ENCODE data around the gene CACNA2D3.

DNA sequence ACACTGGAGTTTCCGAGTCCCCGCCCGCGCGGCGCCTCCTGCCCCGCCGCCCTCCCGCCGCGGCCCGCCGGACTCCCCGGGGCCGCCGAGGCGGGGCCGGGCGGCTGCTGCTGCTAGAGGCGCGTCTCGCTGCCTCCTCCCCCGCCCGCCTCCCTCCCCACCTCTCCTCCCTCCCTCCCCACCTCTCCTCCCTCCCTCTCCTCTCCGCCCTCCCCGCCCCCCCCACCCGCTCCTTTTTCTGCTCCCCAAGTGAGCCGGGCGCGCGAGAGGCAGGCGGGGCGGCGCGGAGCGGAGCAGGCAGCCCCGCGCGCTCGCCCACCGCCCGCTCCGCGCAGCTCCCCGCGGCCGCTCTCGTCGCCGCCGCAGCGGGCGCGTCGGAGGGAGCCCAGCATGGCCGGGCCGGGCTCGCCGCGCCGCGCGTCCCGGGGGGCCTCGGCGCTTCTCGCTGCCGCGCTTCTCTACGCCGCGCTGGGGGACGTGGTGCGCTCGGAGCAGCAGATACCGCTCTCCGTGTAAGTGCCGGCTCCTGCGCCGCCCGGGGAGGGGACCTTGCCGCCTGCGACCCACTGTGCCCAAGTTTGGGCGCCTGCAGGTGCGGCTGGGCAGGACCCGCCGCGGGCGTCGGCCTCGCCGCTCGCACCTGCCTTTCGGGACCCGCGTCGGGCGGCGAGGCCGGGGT is at the start of gene CACNA2D3:
- TF ChIP-seq TAF1 (conservative IDR thresholded peaks at IDR 0.05): no peak
- no peak for TF ChIP-seq CTCF (IDR thresholded peaks at IDR 0.05; ENCODE audit: low read depth, low read length, missing input control)
- no peak for TF ChIP-seq ZBTB33 (IDR thresholded peaks at IDR 0.05)
- no peak for TF ChIP-seq ATF3 (IDR thresholded peaks at IDR 0.05)
- no peak for TF ChIP-seq YY1 (IDR thresholded peaks at IDR 0.05)
- no peak for TF ChIP-seq RAD21 (IDR thresholded peaks at IDR 0.05)
- TF ChIP-seq GABPA (IDR thresholded peaks at IDR 0.05 in 1 of 2, conservative IDR thresholded peaks at IDR 0.05 in 1 of 2): no peak
- TF ChIP-seq REST (IDR thresholded peaks at IDR 0.05): no peak
- TF ChIP-seq, protein P1, sequence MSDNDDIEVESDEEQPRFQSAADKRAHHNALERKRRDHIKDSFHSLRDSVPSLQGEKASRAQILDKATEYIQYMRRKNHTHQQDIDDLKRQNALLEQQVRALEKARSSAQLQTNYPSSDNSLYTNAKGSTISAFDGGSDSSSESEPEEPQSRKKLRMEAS (IDR thresholded peaks at IDR 0.05): no peak
- TF ChIP-seq JUND (IDR thresholded peaks at IDR 0.05): no peak
- no peak for TF ChIP-seq HNF4G (IDR thresholded peaks at IDR 0.05)
- TF ChIP-seq NR2F2 (IDR thresholded peaks at IDR 0.05): no peak
